Activated T-cell treated with anti-CD3 and anti-CD28 coated beads for 4 hours (primary cell): Measurements from ENCODE around the gene UMAD1.

Source experiments
- DNase-seq: peaks from one replicate; pipeline ENCODE4 v3.0.0-alpha.2; 2020

Gene UMAD1

GRCh38 chr7:7736671-7737070 is 96.1 kb downstream of the UMAD1 start:
- no peak for DNase-seq

- DNase-seq: no peak
These were observed 97.1 kb downstream of the UMAD1 start for GRCh38 chr7:7737674-7738073.

GRCh38 chr7:7738177-7738576 is 97.6 kb downstream of the UMAD1 start:
- DNase-seq: no peak

GRCh38 chr7:7738622-7739021 is 98.1 kb downstream of the UMAD1 start:
- DNase-seq: no peak

GRCh38 chr7:7739204-7740036 is 98.9 kb downstream of the UMAD1 start:
- DNase-seq: no peak

- no peak for DNase-seq
These were observed 99.4 kb downstream of the UMAD1 start for GRCh38 chr7:7740037-7740355.

GRCh38 chr7:7742223-7742622 is 101.7 kb downstream of the UMAD1 start:
- DNase-seq: no peak

GRCh38 chr7:7745258-7745657 is 104.7 kb downstream of the UMAD1 start:
- DNase-seq: no peak

- no peak for DNase-seq
These were observed 105.4 kb downstream of the UMAD1 start for GRCh38 chr7:7745966-7746365.

- DNase-seq: no peak
These were observed 105.9 kb downstream of the UMAD1 start for GRCh38 chr7:7746458-7746857.

- DNase-seq: no peak
These were observed 110.2 kb downstream of the UMAD1 start for GRCh38 chr7:7750571-7751242.

GRCh38 chr7:7751243-7752092 is 110.9 kb downstream of the UMAD1 start:
- DNase-seq: no peak

- DNase-seq: no peak
These were observed 116.0 kb downstream of the UMAD1 start for GRCh38 chr7:7756577-7756976.

- DNase-seq: no peak
These were observed 117.0 kb downstream of the UMAD1 start for GRCh38 chr7:7757576-7757975.

- DNase-seq: no peak
These were observed 120.9 kb downstream of the UMAD1 start for GRCh38 chr7:7761340-7761973.

GRCh38 chr7:7761974-7762779 is 121.6 kb downstream of the UMAD1 start:
- DNase-seq: no peak

GRCh38 chr7:7764520-7765396 is 124.2 kb downstream of the UMAD1 start:
- no peak for DNase-seq

GRCh38 chr7:7765422-7765821 is 124.9 kb downstream of the UMAD1 start:
- no peak for DNase-seq

- no peak for DNase-seq
These were observed 126.1 kb downstream of the UMAD1 start for GRCh38 chr7:7766671-7767070.

GRCh38 chr7:7768977-7769709 is 128.6 kb downstream of the UMAD1 start:
- no peak for DNase-seq
